Activated CD8-positive, alpha-beta memory T cell treated with anti-CD3 and anti-CD28 coated beads, Interleukin-2, amount 10 ng/mL, durations not matched to agents 7 days and 5 days (primary cell): Measurements from ENCODE around the gene NDUFAF5. TPM values are rescaled to one million over a fixed set of nuclear protein-coding genes. Genes with fewer than 3 reads are reported as not detected.

Experiments
- total RNA-seq, 2 experiments: library from RNA; stranded (reverse); gene quantifications; one replicate each; pipeline ENCODE4 v1.2.3, GENCODE V29; 2021

Gene NDUFAF5
- total RNA-seq, 2 experiments from 2014 or later: 29.7 to 31.2 TPM

Other genes starting within 250 kb of the NDUFAF5 start
- 10 to 100 TPM; 10.3 to 11.7 TPM for gene TASP1, start 146.1 kb upstream of the NDUFAF5 start, total RNA-seq
- gene ESF1, start 109 bp upstream of the NDUFAF5 start, total RNA-seq: 10 to 100 TPM; 11.8 to 17.3 TPM
- gene SEL1L2, start 205.6 kb downstream of the NDUFAF5 start, total RNA-seq: not detected
- gene MACROD2, start 210.5 kb downstream of the NDUFAF5 start, total RNA-seq: not detected